ENCODE data around the gene AVP.

AVP gene

DNA sequence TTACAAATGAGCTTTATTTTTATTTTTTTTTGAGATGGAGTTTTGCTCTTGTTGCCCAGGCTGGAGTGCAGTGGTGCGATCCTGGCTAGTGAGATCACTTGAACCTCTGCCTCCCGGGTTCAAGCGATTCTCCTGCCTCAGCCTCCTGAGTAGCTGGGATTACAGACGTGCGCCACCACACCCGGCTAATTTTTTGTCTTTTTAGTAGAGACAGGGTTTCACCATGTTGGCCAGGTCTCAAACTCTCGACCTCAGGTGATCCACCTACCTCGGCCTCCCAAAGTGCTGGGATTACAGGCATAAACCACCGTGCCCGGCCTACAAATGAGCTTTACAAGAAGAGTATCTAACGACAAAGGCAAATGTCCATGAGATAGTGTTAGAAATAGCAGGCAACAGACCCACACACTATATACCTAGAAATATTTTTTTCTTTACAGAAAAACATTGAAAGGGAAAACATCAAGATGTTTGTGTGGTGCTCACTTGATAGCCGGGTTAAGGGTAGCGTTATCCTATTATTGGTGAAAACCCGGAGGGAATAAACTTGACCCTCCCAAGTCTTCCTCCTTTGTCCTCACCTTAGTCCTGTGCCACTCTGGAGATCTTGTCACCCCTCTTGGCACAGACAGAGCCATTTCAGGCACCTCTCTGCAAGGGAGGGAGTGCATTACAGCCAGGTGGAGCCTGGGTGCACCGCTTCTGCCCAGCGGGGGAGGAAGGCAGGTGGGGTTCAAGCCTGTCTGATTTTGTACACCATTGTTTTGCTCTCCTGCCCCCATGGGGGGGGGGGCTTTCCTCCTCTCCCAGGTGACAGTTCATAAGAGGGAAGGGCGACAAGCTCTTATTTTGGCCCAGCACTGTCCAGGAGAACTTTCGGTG is 21.0 kb upstream of the AVP start:
- no peak for ATAC-seq
- TF ChIP-seq ESRRG (CRISPR knock-in tag; IDR thresholded peaks at IDR 0.05) = no peak
- TF ChIP-seq OSR1 (CRISPR knock-in tag; IDR thresholded peaks at IDR 0.05) = no peak
- TF ChIP-seq ZNF70 (CRISPR knock-in tag; IDR thresholded peaks at IDR 0.05) = no peak
- no peak for TF ChIP-seq ZNF565 (CRISPR knock-in tag; conservative IDR thresholded peaks at IDR 0.05; ENCODE audit: low read depth)
- no peak for TF ChIP-seq RARB (CRISPR knock-in tag; IDR thresholded peaks at IDR 0.05)
- TF ChIP-seq TOX (CRISPR knock-in tag; IDR thresholded peaks at IDR 0.05; ENCODE audit: borderline replicate concordance) = no peak
- TF ChIP-seq, protein P1, sequence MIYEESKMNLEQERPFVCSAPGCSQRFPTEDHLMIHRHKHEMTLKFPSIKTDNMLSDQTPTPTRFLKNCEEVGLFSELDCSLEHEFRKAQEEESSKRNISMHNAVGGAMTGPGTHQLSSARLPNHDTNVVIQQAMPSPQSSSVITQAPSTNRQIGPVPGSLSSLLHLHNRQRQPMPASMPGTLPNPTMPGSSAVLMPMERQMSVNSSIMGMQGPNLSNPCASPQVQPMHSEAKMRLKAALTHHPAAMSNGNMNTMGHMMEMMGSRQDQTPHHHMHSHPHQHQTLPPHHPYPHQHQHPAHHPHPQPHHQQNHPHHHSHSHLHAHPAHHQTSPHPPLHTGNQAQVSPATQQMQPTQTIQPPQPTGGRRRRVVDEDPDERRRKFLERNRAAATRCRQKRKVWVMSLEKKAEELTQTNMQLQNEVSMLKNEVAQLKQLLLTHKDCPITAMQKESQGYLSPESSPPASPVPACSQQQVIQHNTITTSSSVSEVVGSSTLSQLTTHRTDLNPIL (CRISPR knock-in tag; IDR thresholded peaks at IDR 0.05; ENCODE audit: low read depth) = no peak
- TF ChIP-seq TCF4 (CRISPR knock-in tag; IDR thresholded peaks at IDR 0.05; ENCODE audit: borderline replicate concordance) = no peak
- no peak for TF ChIP-seq ISL1 (CRISPR knock-in tag; IDR thresholded peaks at IDR 0.05)

DNA sequence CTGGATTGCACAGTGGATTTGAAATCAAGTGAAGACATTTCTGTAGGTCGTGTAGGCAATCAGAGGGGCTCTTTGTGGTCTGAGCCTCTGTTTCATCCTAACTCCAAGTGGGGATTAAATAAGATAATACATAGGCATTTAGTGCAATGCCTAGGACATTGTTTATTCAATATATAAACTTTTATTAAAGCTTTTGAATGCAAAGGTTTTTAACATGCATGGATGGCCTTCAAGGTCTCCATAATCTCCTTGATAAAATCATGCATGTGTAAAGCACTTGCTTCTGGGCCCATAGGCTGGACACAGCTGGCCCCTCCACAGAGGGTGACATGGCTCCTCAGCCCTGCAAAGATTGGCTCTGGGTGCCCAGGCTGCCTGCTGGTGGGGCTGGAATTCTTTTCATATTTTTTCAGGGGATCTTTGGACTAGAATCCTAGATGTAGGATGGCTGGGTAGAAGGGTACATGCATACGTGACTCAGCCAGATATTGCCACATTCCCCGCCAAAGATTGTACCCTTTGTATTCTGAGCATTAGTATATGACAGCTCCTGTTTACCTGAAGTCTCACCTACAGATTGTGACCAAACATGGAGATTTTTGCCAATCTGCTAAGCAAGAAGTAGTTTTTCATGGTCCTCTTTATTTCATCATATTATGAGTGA is 19.0 kb upstream of the AVP start:
- no peak; the same call in 2 of the 3 replicates for ATAC-seq
- TF ChIP-seq BACH2 (CRISPR knock-in tag; IDR thresholded peaks at IDR 0.05; ENCODE audit: borderline replicate concordance) = no peak
- TF ChIP-seq RARB (CRISPR knock-in tag; IDR thresholded peaks at IDR 0.05) = no peak

DNA sequence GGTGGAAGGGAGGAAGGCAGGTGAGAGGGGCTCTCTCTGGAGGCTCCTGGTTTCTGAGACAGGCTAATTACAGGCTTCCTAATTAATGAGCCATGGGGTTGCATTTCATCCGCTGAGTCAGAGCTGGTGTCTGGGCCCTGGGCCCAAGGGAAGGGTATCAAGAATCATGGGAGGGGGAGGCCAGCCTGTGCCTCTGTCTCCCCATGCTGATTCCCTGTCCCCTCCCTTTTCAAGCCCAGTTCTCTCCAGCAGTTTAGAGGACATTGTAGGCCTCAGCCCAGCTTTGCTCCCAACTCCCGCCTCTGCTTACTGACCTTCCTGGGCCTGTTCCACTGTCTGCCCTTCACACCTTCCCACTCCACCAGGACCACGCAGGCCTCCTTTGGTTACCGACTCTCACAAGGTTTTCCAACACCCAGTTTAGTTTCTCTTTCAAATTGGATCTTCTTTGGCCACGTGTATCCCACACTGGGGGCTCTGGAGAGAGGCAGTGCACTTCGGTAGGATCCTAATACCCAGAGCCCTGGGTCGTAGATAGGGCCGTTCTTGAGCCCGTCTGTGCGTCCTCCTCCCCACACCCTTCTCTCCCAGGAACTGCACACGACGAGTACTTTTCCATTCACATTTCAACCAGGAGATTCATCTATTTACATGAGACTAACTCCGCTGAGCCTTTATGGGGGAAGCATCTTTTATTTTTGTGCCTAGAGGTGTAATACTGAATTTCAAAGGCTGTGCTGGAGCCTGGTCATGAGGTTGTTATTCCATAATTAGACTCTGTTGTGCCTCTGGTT is 18.2 kb upstream of the AVP start:
- no peak; the same call in 2 of the 3 replicates for ATAC-seq
- TF ChIP-seq RARB (CRISPR knock-in tag; IDR thresholded peaks at IDR 0.05) = no peak
- no peak for TF ChIP-seq OSR1 (CRISPR knock-in tag; IDR thresholded peaks at IDR 0.05)
- TF ChIP-seq ISL1 (CRISPR knock-in tag; IDR thresholded peaks at IDR 0.05) = no peak

DNA sequence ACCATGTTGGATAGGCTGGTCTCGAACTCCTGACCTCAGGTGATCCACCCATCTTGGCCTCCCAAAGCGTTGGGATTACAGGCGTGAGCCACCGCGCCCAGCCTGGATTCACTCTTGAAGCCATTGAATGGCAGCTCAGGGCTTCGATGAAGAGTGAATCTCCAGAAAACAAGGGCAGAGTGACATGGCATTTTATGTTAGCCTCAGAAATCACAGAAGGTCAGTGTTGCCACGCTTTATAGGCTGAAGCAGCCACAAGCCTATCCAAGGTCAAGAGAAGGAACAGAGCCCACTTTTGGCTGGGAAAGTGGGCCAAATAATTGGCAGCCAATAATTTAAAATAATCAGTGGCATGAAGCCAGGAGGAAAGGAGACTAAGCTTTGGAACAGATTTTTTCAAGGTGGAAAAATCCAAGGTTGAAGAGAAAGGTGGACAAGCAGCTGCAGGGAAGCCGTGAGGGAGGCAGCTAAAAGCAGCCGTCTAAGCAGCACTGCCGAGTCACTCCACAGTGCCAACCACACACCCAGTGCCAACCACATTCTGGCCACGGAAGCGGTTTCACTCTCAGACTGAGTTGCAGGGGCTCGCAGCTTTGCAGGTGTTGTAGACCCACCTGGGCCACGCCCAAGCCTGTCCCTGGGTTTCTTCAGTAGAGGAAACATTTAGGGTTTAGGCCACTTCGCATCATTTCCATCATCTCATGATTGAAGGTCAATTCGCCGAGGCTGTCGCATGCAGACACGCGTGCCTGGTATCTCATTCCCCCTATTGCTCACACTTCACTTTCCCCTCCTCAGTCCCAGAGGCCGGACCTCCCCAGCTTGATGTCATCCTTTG is 17.4 kb upstream of the AVP start:
- ATAC-seq = peak; percentile 30; the same call in 1 of the 3 replicates

More for the DNA sequence above, 17.4 kb upstream of the AVP start:
- TF ChIP-seq TOX (CRISPR knock-in tag; IDR thresholded peaks at IDR 0.05; ENCODE audit: borderline replicate concordance) (no peak), ARNTL (CRISPR knock-in tag; IDR thresholded peaks at IDR 0.05; ENCODE audit: borderline replicate concordance, low read depth) (no peak), OSR1 (CRISPR knock-in tag; IDR thresholded peaks at IDR 0.05) (no peak), ZNF8 (CRISPR knock-in tag; IDR thresholded peaks at IDR 0.05) (no peak), ISL1 (CRISPR knock-in tag; IDR thresholded peaks at IDR 0.05) (no peak), TCF4 (CRISPR knock-in tag; IDR thresholded peaks at IDR 0.05; ENCODE audit: borderline replicate concordance) (no peak), ESRRG (CRISPR knock-in tag; IDR thresholded peaks at IDR 0.05) (no peak), ZFP3 (CRISPR knock-in tag; IDR thresholded peaks at IDR 0.05) (no peak), BACH2 (CRISPR knock-in tag; IDR thresholded peaks at IDR 0.05; ENCODE audit: borderline replicate concordance) (no peak), SNAI2 (CRISPR knock-in tag; IDR thresholded peaks at IDR 0.05) (no peak), GLIS3 (CRISPR knock-in tag; IDR thresholded peaks at IDR 0.05) (no peak), ZC3H10 (CRISPR knock-in tag; IDR thresholded peaks at IDR 0.05) (no peak), ZNF70 (CRISPR knock-in tag; IDR thresholded peaks at IDR 0.05) (no peak), ZFP30 (CRISPR knock-in tag; IDR thresholded peaks at IDR 0.05) (no peak), PPARA (CRISPR knock-in tag; IDR thresholded peaks at IDR 0.05; ENCODE audit: borderline replicate concordance) (no peak), RARB (CRISPR knock-in tag; IDR thresholded peaks at IDR 0.05) (no peak)
- TF ChIP-seq, protein P2, sequence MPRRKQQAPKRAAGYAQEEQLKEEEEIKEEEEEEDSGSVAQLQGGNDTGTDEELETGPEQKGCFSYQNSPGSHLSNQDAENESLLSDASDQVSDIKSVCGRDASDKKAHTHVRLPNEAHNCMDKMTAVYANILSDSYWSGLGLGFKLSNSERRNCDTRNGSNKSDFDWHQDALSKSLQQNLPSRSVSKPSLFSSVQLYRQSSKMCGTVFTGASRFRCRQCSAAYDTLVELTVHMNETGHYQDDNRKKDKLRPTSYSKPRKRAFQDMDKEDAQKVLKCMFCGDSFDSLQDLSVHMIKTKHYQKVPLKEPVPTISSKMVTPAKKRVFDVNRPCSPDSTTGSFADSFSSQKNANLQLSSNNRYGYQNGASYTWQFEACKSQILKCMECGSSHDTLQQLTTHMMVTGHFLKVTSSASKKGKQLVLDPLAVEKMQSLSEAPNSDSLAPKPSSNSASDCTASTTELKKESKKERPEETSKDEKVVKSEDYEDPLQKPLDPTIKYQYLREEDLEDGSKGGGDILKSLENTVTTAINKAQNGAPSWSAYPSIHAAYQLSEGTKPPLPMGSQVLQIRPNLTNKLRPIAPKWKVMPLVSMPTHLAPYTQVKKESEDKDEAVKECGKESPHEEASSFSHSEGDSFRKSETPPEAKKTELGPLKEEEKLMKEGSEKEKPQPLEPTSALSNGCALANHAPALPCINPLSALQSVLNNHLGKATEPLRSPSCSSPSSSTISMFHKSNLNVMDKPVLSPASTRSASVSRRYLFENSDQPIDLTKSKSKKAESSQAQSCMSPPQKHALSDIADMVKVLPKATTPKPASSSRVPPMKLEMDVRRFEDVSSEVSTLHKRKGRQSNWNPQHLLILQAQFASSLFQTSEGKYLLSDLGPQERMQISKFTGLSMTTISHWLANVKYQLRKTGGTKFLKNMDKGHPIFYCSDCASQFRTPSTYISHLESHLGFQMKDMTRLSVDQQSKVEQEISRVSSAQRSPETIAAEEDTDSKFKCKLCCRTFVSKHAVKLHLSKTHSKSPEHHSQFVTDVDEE (CRISPR knock-in tag; IDR thresholded peaks at IDR 0.05) = no peak
- TF ChIP-seq, protein P3, sequence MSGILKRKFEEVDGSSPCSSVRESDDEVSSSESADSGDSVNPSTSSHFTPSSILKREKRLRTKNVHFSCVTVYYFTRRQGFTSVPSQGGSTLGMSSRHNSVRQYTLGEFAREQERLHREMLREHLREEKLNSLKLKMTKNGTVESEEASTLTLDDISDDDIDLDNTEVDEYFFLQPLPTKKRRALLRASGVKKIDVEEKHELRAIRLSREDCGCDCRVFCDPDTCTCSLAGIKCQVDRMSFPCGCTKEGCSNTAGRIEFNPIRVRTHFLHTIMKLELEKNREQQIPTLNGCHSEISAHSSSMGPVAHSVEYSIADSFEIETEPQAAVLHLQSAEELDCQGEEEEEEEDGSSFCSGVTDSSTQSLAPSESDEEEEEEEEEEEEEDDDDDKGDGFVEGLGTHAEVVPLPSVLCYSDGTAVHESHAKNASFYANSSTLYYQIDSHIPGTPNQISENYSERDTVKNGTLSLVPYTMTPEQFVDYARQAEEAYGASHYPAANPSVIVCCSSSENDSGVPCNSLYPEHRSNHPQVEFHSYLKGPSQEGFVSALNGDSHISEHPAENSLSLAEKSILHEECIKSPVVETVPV (CRISPR knock-in tag; IDR thresholded peaks at IDR 0.05) = no peak
- TF ChIP-seq, protein P4, sequence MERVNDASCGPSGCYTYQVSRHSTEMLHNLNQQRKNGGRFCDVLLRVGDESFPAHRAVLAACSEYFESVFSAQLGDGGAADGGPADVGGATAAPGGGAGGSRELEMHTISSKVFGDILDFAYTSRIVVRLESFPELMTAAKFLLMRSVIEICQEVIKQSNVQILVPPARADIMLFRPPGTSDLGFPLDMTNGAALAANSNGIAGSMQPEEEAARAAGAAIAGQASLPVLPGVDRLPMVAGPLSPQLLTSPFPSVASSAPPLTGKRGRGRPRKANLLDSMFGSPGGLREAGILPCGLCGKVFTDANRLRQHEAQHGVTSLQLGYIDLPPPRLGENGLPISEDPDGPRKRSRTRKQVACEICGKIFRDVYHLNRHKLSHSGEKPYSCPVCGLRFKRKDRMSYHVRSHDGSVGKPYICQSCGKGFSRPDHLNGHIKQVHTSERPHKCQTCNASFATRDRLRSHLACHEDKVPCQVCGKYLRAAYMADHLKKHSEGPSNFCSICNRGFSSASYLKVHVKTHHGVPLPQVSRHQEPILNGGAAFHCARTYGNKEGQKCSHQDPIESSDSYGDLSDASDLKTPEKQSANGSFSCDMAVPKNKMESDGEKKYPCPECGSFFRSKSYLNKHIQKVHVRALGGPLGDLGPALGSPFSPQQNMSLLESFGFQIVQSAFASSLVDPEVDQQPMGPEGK (CRISPR knock-in tag; IDR thresholded peaks at IDR 0.05; ENCODE audit: borderline replicate concordance) = no peak
